Measurements from ENCODE around the gene SOX5. TPM values are rescaled to one million over a fixed set of nuclear protein-coding genes. Genes with fewer than 3 reads are reported as not detected.

Gene SOX5
- polyA plus RNA-seq, 1 of the 3 experiments (the other 2 are of a cell fraction) = 0.21 TPM

DNA sequence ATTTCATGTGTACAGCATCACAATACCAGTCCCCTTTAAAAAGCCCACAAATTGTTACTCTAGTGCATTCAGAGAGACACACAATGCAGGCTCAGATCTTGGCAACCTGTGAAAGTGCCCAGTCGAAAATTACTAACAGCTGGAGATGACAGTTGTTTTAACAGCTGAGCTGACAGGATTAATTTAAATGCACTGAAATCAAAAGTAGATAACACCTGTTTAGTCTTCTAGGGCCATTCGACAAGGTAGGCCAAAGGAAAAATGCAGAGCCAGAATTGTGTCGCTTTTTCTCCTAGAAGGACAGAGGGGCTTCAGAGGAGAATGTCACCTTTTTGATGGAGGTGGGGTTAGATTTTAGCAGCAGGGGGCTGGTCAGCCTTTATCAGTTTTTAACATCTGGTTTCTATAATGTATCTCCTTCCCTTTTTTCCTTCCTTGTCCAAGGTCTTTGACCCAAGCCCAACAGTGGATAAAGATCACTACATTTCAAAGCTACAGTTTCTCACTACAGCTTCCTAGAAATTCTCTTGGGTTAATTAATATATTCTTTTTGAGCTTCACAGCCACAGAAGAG lies 139.1 kb downstream of the SOX5 start:
- H3K9ac ChIP-seq = no peak overlapping the region
- H4K20me1 ChIP-seq (ENCODE audit: insufficient read depth) = no peaks in the 10 kb centered on the region
- no peak overlapping the region for H2AFZ ChIP-seq (ENCODE audit: low read depth)
- no peak overlapping the region for H3K4me2 ChIP-seq
- no peaks in the 10 kb centered on the region for H3K36me3 ChIP-seq (replicated peaks in 1 of 2; ENCODE audit: control insufficient read depth in 1 of 2, insufficient read depth in 2 of 2, low read length in 1 of 2)
- ChIA-PET POLR2A (no interaction called here), CTCF (interaction anchor here (0.7 kb wide), 1 partner anchor 14 kb away, joined by 3 read pairs; no protein-coding TSS in a partner anchor)
- H3K9me3 ChIP-seq = no peaks in the 10 kb centered on the region
- TF ChIP-seq EP300 (IDR thresholded peaks at IDR 0.05; ENCODE audit: borderline replicate concordance in 1 of 2, low read depth in 1 of 2, low read length in 1 of 2) (peak in 1 of 2 experiments; percentile 48; a peak in 1 of 4 replicates), GATA2 (CRISPR knock-in tag; IDR thresholded peaks at IDR 0.05) (peak; percentile 37; the same call in 1 of the 2 replicates), RCOR1 (IDR thresholded peaks at IDR 0.05; ENCODE audit: low read length) (peak; percentile 41; the same call in 1 of the 2 replicates), FOXM1 (IDR thresholded peaks at IDR 0.05; ENCODE audit: low read depth) (no peak)
- WGBS (ENCODE audit: low lambda C conversion rate) = 26% methylated on average over 3 of the region's 3 CpGs
- DNase-seq = peak; percentile 9
- H3K4me1 ChIP-seq (ENCODE audit: control insufficient read depth in 1 of 2, insufficient read depth in 2 of 2, low read depth in 1 of 2, low read length in 1 of 2) = peaks cover 0 to 7% of the 10 kb centered on the region in 2 experiments; a peak in 2 of 4 replicates
- no peak overlapping the region for H3K4me3 ChIP-seq (ENCODE audit: low read depth in 2 of 2, low read length in 1 of 2)
- H3K79me2 ChIP-seq (ENCODE audit: insufficient read depth) = no peaks in the 10 kb centered on the region
- no peaks in the 10 kb centered on the region for H3K9me2 ChIP-seq
- H3K27me3 ChIP-seq (ENCODE audit: insufficient read depth) = no peaks in the 10 kb centered on the region
- no peaks in the 10 kb centered on the region for H3F3A ChIP-seq (replicated peaks; ENCODE audit: insufficient read depth)
- H3K27ac ChIP-seq (ENCODE audit: low read depth in 2 of 2, low read length in 1 of 2) = no peak overlapping the region; a peak in 1 of 4 replicates

DNA sequence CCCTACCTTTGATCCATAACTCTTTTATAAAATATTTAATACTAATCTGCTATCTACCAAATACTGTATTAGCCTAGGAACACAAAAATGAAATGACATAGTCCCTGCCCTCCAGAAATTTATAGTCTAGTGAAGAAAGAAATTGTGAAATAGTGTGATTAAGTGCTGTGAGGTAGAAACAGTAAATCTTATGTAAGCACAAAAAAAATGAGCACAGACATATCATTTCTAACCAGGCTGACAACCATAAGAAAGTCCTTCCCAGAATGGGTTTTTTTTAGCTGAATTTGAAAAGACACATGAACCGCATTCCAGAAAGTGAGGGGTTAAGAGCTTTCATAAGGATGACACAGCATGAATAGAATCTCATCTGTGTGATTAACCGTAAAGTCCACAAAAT lies 145.9 kb downstream of the SOX5 start:
- Histone ChIP-seq H3F3A (replicated peaks; ENCODE audit: insufficient read depth) (no peaks in the 10 kb centered on the region), H3K4me3 (ENCODE audit: low read depth in 2 of 2, low read length in 1 of 2) (no peak overlapping the region), H3K79me2 (ENCODE audit: insufficient read depth) (no peaks in the 10 kb centered on the region), H3K9me2 (no peaks in the 10 kb centered on the region; the same call in 1 of the 2 replicates), H3K9me3 (no peaks in the 10 kb centered on the region), H2AFZ (ENCODE audit: low read depth) (no peak overlapping the region), H3K9ac (no peak overlapping the region), H3K4me1 (ENCODE audit: control insufficient read depth in 1 of 2, insufficient read depth in 2 of 2, low read depth in 1 of 2, low read length in 1 of 2) (no peaks in the 10 kb centered on the region), H3K27ac (ENCODE audit: low read depth in 2 of 2, low read length in 1 of 2) (no peak overlapping the region), H4K20me1 (ENCODE audit: insufficient read depth) (no peaks in the 10 kb centered on the region), H3K4me2 (no peak overlapping the region), H3K27me3 (ENCODE audit: insufficient read depth) (no peaks in the 10 kb centered on the region), H3K36me3 (replicated peaks in 1 of 2; ENCODE audit: control insufficient read depth in 1 of 2, insufficient read depth in 2 of 2, low read length in 1 of 2) (no peaks in the 10 kb centered on the region)
- 62% methylated on average over 2 of the region's 2 CpGs for WGBS (ENCODE audit: low lambda C conversion rate)
- CTCF ChIA-PET = no interaction called here
- POLR2A ChIA-PET = no interaction called here
- DNase-seq = no peak
- no peak for TF ChIP-seq MXI1 (IDR thresholded peaks at IDR 0.05; ENCODE audit: low read depth, low read length)
- TF ChIP-seq ELF1 (IDR thresholded peaks at IDR 0.05) = no peak
- no peak for TF ChIP-seq RFX5 (IDR thresholded peaks at IDR 0.05; ENCODE audit: low read length)
- TF ChIP-seq NRF1 (IDR thresholded peaks at IDR 0.05; ENCODE audit: low read depth, low read length) = no peak
- TF ChIP-seq FOXJ3 (CRISPR knock-in tag; IDR thresholded peaks at IDR 0.05) = no peak
- TF ChIP-seq GATA2 (CRISPR knock-in tag; IDR thresholded peaks at IDR 0.05) = no peak
- TF ChIP-seq MEF2A (IDR thresholded peaks at IDR 0.05; ENCODE audit: borderline replicate concordance, low read depth) = no peak
- TF ChIP-seq, protein P1, sequence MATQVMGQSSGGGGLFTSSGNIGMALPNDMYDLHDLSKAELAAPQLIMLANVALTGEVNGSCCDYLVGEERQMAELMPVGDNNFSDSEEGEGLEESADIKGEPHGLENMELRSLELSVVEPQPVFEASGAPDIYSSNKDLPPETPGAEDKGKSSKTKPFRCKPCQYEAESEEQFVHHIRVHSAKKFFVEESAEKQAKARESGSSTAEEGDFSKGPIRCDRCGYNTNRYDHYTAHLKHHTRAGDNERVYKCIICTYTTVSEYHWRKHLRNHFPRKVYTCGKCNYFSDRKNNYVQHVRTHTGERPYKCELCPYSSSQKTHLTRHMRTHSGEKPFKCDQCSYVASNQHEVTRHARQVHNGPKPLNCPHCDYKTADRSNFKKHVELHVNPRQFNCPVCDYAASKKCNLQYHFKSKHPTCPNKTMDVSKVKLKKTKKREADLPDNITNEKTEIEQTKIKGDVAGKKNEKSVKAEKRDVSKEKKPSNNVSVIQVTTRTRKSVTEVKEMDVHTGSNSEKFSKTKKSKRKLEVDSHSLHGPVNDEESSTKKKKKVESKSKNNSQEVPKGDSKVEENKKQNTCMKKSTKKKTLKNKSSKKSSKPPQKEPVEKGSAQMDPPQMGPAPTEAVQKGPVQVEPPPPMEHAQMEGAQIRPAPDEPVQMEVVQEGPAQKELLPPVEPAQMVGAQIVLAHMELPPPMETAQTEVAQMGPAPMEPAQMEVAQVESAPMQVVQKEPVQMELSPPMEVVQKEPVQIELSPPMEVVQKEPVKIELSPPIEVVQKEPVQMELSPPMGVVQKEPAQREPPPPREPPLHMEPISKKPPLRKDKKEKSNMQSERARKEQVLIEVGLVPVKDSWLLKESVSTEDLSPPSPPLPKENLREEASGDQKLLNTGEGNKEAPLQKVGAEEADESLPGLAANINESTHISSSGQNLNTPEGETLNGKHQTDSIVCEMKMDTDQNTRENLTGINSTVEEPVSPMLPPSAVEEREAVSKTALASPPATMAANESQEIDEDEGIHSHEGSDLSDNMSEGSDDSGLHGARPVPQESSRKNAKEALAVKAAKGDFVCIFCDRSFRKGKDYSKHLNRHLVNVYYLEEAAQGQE (IDR thresholded peaks at IDR 0.05; ENCODE audit: low read depth, low read length) = no peak
- TF ChIP-seq, protein P2, sequence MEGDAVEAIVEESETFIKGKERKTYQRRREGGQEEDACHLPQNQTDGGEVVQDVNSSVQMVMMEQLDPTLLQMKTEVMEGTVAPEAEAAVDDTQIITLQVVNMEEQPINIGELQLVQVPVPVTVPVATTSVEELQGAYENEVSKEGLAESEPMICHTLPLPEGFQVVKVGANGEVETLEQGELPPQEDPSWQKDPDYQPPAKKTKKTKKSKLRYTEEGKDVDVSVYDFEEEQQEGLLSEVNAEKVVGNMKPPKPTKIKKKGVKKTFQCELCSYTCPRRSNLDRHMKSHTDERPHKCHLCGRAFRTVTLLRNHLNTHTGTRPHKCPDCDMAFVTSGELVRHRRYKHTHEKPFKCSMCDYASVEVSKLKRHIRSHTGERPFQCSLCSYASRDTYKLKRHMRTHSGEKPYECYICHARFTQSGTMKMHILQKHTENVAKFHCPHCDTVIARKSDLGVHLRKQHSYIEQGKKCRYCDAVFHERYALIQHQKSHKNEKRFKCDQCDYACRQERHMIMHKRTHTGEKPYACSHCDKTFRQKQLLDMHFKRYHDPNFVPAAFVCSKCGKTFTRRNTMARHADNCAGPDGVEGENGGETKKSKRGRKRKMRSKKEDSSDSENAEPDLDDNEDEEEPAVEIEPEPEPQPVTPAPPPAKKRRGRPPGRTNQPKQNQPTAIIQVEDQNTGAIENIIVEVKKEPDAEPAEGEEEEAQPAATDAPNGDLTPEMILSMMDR (IDR thresholded peaks at IDR 0.05) = no peak
- TF ChIP-seq EZH2phosphoT487 (IDR thresholded peaks at IDR 0.05; ENCODE audit: borderline replicate concordance, low read depth) = no peak
- TF ChIP-seq EP300 (IDR thresholded peaks at IDR 0.05; ENCODE audit: borderline replicate concordance in 1 of 2, low read depth in 1 of 2, low read length in 1 of 2) = no peak
- TF ChIP-seq, protein P3, sequence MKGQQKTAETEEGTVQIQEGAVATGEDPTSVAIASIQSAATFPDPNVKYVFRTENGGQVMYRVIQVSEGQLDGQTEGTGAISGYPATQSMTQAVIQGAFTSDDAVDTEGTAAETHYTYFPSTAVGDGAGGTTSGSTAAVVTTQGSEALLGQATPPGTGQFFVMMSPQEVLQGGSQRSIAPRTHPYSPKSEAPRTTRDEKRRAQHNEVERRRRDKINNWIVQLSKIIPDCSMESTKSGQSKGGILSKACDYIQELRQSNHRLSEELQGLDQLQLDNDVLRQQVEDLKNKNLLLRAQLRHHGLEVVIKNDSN (IDR thresholded peaks at IDR 0.05; ENCODE audit: borderline replicate concordance, low read depth) = no peak
- no peak for TF ChIP-seq SMC3 (IDR thresholded peaks at IDR 0.05; ENCODE audit: low read depth, low read length)
- TF ChIP-seq, protein P4, sequence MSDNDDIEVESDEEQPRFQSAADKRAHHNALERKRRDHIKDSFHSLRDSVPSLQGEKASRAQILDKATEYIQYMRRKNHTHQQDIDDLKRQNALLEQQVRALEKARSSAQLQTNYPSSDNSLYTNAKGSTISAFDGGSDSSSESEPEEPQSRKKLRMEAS (IDR thresholded peaks at IDR 0.05; ENCODE audit: low read depth) = no peak
- TF ChIP-seq CHD2 (IDR thresholded peaks at IDR 0.05; ENCODE audit: low read length, partially characterized antibody) = no peak
- TF ChIP-seq, protein P5, sequence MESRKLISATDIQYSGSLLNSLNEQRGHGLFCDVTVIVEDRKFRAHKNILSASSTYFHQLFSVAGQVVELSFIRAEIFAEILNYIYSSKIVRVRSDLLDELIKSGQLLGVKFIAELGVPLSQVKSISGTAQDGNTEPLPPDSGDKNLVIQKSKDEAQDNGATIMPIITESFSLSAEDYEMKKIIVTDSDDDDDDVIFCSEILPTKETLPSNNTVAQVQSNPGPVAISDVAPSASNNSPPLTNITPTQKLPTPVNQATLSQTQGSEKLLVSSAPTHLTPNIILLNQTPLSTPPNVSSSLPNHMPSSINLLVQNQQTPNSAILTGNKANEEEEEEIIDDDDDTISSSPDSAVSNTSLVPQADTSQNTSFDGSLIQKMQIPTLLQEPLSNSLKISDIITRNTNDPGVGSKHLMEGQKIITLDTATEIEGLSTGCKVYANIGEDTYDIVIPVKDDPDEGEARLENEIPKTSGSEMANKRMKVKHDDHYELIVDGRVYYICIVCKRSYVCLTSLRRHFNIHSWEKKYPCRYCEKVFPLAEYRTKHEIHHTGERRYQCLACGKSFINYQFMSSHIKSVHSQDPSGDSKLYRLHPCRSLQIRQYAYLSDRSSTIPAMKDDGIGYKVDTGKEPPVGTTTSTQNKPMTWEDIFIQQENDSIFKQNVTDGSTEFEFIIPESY (IDR thresholded peaks at IDR 0.05; ENCODE audit: borderline replicate concordance, low read depth) = no peak
- no peak for TF ChIP-seq RXRA (IDR thresholded peaks at IDR 0.05; ENCODE audit: borderline replicate concordance, low read depth)

All from SK-N-SH (cell line).